Brain microvascular endothelial cell (primary cell): ENCODE measurements around the gene TSPOAP1.

ENCODE experiments used
- DNase-seq: peaks from one replicate; pipeline ENCODE4 v3.0.0-alpha.2; 2020
- H3K27ac ChIP-seq: fragments of 250-450 bp; sonication (Bioruptor Pico); 2 replicates; pipeline ENCODE4 v1.5.1; 2020; ENCODE audit warnings: mild to moderate bottlenecking, moderate library complexity
- H3K27me3 ChIP-seq: fragments of 250-450 bp; sonication (Bioruptor Pico); replicated peaks from 2 replicates; pipeline ENCODE4 v1.5.1; 2020; ENCODE audit warnings: mild to moderate bottlenecking
- H3K36me3 ChIP-seq: fragments of 250-450 bp; sonication (Bioruptor Pico); replicated peaks from 2 replicates; pipeline ENCODE4 v1.5.1; 2020; ENCODE audit warnings: mild to moderate bottlenecking
- H3K4me3 ChIP-seq: 2 replicates; pipeline ENCODE4 v1.5.1; 2011; ENCODE audit warnings: low read depth, mild to moderate bottlenecking, control low read depth, low read length, moderate library complexity
- CTCF ChIP-seq: IDR thresholded peaks from 2 replicates; pipeline ENCODE4 v1.5.1; 2011; ENCODE audit warnings: low read depth, mild to moderate bottlenecking, moderate library complexity, low read length, control low read depth, inconsistent platforms; ENCODE audit errors: missing control alignments
- in situ Hi-C: cut with HindIII; loops from 2 replicates; pipeline ENCODE4 v1.10.0; 2017; ENCODE audit warnings: low sequenced_read_pairs, low pct_ligation_motif_present

TSPOAP1 gene

GRCh38 chr17:58321571-58322525, 6.7 kb downstream of the TSPOAP1 start:
- no peak for TF ChIP-seq CTCF
- in situ Hi-C loops, result no loop called here

GRCh38 chr17:58320570-58321323, 7.8 kb downstream of the TSPOAP1 start:
- TF ChIP-seq CTCF, result no peak
- in situ Hi-C loops, result no loop called here
- Histone ChIP-seq H3K4me3 (no peak overlapping the region), H3K27me3 (peaks cover 21% of the 10 kb centered on the region), H3K27ac (no peak overlapping the region), H3K36me3 (no peaks in the 10 kb centered on the region)
- no peak for DNase-seq

More at GRCh38 chr17:58321571-58322525, 6.7 kb downstream of the TSPOAP1 start:
- Histone ChIP-seq H3K27ac (no peak overlapping the region), H3K27me3 (peaks cover 21% of the 10 kb centered on the region), H3K4me3 (no peak overlapping the region), H3K36me3 (no peaks in the 10 kb centered on the region)
- DNase-seq, result no peak

GRCh38 chr17:58320163-58320558, 8.4 kb downstream of the TSPOAP1 start:
- in situ Hi-C loops, result no loop called here
- H3K27me3 ChIP-seq, result peaks cover 18% of the 10 kb centered on the region
- DNase-seq, result no peak
- no peaks in the 10 kb centered on the region for H3K36me3 ChIP-seq
- H3K27ac ChIP-seq, result no peak overlapping the region
- no peak for TF ChIP-seq CTCF
- no peak overlapping the region for H3K4me3 ChIP-seq

- Histone ChIP-seq H3K27me3 (peaks cover 11% of the 10 kb centered on the region), H3K36me3 (no peaks in the 10 kb centered on the region), H3K4me3 (no peak overlapping the region), H3K27ac (no peak overlapping the region)
- no peak for DNase-seq
- in situ Hi-C loops, result no loop called here
- TF ChIP-seq CTCF, result no peak
Observed at GRCh38 chr17:58319173-58320162, 9.1 kb downstream of the TSPOAP1 start.

- no peak overlapping the region for H3K27ac ChIP-seq
- no peak for TF ChIP-seq CTCF
- peaks cover 3% of the 10 kb centered on the region for H3K27me3 ChIP-seq
- in situ Hi-C loops, result no loop called here
- H3K4me3 ChIP-seq, result no peak overlapping the region
- no peak for DNase-seq
- H3K36me3 ChIP-seq, result no peaks in the 10 kb centered on the region
Observed at GRCh38 chr17:58318627-58319172, 9.9 kb downstream of the TSPOAP1 start.
